GM18511 (cell line): ENCODE measurements around the gene CDC42BPG.

ENCODE experiments used
- ATAC-seq: cut with Tn5 transposase; IDR thresholded peaks from one replicate; pipeline ENCODE4 v1.9.1; 2021; ENCODE audit warnings: mild to moderate bottlenecking, moderate library complexity; ENCODE audit not compliant: unreplicated experiment

Gene CDC42BPG

GRCh38 chr11:64810891-64811272 lies 33.6 kb downstream of the CDC42BPG start:
- no peak for ATAC-seq

GRCh38 chr11:64810271-64810890 lies 34.1 kb downstream of the CDC42BPG start, which contains the start of gene MEN1:
Gene MEN1 (minus strand): TSS chr11:64810551. CDS start chr11:64810109, 442 bp downstream.
- peak; percentile 61 for ATAC-seq

DNA sequence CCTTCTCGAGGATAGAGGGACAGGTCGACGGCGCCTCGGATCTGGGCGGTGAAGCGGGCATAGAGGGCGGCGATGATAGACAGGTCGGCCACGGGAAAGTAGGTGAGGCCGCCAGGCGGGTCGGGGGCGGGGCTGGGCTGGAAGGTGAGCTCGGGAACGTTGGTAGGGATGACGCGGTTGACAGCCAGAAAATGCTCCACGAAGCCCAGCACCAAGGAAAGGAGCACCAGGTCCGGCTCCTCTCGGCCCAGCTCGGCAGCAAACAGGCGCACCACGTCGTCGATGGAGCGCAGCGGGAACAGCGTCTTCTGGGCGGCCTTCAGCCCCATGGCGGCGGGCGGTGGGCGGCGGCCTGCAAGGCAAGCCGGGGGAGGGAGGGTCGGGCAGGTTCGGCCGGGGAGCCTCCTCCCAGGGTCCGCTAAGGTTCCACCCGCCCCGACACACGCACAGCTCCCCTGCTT lies 34.6 kb downstream of the CDC42BPG start:
- no peak for ATAC-seq

DNA sequence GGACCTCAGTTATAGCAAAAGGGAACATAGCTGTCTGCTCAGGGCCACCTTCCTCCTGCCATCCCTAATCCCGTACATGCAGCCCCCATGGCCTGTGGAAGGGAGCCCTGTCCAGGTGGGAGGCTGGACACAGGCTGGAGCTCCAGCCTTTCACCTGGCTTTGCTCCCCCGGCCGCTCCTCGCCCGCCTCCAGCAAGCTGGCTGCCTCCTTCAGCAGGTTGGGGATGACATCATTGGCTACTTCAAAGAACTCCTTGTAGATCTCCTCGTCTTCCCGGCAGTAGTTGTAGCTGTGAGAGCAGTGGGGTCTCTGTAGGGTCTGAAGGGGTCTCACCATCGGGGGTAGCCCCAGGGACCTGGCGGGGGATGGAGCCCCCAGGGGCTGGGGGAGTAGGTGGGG lies 39.0 kb downstream of the CDC42BPG start:
- ATAC-seq = no peak

DNA sequence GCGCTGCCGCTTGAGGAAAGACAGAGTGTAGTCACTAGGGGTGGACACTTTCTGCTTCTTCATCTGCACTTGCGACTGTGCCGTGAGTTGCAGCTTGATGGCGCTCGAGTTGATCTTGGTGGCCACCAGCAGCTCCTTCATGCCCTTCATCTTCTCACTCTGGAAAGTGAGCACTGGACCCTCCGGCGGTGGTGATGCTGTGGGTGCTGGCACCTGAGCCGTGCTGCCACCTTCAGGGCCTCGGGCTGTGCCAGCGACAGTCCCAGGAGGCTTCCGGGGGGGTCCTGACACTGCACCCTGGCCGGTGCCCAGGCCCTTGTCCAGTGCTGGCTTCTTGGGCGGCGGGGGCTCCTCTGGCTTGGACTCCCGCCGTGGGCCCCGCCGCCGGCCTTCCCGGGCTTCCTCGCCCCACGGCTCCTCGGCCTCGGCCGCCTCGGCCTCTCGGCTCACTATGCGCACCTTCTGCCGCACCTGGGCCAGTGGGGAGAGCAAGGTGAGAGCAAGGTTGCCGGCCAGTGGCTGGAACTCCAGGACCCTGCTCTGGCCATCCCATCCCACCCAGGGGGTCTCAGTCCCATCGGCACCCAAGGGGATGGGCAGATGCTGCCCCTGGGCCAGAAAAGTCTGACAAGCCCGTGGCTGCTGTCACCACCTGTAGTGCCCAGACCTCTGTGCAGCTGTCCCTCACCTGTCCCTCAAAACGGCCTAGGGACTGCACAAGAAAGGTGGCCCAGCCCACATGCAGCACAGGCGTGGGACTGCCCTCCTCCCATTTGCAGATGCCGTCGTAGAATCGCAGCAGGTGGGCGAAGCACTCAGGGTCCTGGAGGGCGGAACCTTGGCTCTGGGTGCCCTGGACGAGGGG lies 39.9 kb downstream of the CDC42BPG start:
- no peak for ATAC-seq

GRCh38 chr11:64803846-64804345 lies 40.6 kb downstream of the CDC42BPG start:
- ATAC-seq = no peak

- peak; percentile 66 for ATAC-seq
Observed at GRCh38 chr11:64803158-64803845, 41.2 kb downstream of the CDC42BPG start, which contains the start of gene MAP4K2. Gene MAP4K2 (minus strand): TSS chr11:64803214. CDS start chr11:64803149, 65 bp downstream.

DNA sequence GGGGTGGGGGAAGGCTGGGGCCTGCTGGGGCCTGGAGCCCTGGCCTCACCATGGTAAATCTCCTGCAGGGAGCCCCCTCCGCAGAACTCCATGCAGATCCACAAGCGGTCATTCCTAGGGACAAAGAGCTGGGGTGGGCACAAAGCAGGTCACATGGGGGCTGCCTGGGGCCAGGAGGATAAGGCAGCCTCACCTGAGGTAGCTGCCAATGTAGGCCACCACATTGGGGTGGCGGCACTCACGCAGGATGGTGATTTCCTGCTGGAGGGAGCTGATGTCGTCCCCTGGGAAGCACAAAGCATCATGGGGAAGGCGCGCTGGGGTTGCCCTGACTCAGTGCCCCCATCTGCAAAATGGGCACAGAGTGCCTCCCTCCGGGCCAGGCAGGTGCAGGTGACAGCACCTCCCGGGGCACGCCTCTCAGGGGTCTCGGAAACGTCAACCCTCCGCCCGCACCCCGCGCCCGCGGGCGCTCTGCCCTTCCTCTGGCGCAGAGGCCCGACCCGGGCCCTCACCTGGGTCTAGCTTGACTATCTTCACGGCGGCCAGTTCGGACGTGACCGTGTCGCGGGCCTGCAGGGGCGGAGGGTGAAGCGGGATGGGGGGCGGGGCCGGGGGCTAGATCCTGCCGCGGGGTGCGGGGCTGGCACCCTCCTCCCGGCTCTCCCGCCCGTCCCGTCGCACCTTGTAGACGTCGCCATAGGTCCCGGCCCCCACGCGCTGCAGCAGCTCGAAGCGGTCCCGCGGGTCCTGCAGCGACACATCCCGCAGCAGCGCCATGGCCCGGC lies 41.9 kb downstream of the CDC42BPG start:
- ATAC-seq = peak; percentile 40

DNA sequence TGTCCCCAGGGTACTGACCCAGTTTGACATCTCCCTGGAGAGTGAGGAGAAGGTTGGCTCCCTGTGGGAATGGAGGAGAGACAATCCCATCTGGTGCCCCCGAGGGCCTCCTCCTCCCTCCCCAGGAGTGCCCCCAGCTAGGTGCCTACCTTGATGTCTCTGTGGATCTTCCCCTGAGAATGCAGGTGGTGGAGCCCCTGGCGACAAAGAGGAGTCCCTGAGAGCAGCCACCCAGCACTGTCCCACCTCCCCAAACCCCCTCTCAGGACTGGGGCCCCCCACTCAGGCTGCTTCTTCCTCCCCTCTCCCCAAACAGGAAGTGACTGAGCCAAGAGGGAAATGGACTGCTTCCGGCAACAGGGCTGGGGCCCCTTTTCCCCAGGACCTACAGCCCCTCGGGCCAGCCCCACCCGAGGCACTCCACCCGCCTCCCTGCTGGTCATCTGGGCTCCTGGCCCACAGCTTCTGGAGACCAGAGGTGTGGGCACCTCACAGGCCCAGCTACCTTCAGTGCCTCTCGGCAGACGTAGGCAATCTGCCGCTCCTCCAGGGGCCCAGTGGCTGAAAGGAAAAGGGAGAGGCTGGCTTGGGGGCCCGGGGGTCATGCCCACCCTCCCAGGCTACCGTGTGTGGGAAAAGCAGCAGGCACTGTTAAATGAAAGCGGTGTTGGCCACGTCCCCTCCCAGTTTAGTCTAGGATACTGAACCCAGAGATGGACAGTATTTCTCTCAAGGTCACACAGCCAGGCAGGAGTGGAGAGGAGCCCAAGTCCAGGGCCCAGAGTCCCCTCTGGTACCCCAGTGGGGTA lies 42.7 kb downstream of the CDC42BPG start:
- no peak for ATAC-seq

GRCh38 chr11:64801158-64801464 lies 43.3 kb downstream of the CDC42BPG start:
- ATAC-seq = no peak

DNA sequence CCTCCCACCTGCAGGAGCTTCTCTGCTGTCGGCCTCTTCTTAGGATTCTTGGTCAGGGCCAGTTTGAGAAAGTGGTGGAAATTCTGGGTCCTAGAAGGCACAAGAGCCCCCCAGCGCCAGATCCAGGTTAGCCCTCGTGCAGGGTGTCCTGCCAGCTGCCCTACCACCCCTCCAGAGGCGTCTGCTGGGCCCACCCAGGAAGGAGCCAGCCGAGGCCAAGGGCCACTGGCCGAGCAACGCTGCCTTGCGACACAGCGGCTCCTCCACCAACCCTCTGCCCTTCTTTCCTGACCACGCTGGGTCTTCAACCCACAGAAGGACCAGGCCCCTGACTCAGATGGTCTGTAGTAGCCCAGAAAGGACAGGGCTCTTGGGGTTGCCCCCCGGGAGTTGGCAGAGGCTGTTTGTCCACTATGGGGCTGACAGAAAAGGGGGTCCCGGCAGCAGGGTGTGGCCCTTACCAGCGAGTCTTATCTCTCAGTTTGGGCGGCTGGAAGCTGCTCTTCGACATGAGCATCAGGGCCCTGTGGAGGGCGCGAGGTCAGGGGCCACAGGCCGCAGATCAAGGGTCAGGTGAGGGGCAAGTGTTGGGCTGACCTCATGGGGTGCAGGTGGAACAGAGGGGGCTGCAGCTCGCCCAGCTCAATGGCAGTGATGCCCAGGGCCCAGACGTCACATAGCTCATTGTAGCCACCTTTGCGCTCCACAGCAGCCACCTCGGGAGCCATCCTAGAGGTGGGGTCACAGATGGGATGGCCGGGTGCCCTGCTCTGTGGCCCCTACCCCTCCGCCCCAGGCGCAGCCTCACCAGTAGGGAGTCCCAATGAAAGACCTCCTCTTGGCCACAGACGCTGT lies 43.9 kb downstream of the CDC42BPG start:
- no peak for ATAC-seq

DNA sequence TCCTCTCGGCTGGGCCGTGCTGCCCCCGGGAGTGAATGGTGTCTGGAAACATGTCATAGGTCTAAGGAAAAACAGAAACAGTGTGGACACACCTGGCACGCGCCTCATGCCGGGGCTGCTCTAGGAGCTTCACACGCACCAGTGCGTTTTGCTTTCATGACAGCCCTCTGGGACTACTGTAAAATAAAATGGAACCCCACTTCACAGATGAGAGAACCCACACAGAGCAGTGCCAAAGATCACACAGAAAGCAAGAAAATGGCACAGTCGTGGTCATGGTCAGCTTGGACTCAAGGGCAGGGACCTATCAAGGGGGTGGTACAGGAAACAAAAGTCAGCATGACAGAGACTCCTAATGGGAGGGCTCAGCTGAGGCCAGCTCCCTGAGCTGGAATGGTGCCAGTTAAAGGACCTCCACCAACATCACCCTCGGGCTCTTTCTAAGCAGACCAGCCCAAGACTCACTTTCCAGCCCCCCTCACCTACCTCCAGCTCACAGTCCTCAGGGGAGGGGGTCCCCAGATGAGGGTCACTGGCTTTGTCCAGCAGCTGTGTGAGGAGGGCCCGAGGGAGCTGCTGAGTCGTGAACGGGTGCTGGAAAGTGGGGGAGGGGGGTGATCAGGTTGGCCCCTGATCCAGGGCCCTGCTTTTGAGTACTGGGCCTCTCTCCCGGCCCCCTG lies 44.7 kb downstream of the CDC42BPG start:
- ATAC-seq = no peak

DNA sequence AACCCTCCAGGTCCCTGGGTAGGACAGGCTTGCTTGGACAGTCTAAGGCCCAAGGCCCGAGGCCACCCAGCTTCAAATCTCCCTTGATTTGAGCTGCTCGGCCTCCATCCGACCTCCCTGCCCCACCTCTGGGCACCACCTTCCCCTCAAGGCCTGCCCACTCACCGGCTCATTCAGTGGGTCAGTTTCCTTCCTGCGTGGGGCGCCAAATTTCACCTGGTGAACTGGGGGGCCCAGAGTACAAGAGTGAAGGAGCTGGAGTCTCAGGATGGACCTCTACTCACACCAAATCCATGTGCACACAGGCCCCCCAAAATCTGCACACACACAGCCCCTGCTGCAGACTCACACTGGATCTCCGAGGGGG lies 45.2 kb downstream of the CDC42BPG start:
- no peak for ATAC-seq

GRCh38 chr11:64796757-64797541 lies 47.5 kb downstream of the CDC42BPG start:
- no peak for ATAC-seq

DNA sequence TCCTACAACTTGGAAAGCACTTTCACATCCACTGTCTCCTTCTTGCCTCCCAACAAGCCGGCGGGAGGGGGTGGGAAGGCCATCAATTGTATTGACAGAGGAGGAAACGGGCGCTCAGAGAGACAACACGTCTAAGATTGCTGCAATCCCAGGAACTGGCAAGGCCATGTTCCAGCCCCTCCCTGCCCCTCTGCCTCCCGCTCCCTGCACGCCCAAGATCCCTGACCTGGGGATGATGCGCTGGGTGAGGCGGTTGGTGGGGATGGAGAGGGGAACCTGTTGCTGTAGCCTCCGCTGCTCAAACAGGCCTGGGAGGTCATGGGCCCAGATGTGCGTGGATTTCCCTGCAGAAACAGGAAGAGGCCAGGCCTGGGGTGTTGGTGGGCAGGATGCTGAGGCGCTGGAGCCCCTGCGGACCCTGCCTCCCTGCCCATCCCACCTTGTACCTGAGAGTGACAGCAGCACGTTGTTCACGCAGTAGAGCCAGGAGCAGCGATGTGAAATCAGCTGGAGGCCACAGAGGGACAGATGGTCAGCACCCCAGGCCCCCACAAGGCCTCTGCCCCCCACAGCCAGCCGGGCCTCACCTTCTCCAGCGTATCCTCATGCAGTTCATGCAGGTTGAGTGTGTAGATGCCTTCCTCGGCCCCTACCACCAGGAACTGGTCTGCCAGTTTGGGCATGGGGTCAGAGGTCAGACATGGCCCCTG lies 48.3 kb downstream of the CDC42BPG start:
- no peak for ATAC-seq

DNA sequence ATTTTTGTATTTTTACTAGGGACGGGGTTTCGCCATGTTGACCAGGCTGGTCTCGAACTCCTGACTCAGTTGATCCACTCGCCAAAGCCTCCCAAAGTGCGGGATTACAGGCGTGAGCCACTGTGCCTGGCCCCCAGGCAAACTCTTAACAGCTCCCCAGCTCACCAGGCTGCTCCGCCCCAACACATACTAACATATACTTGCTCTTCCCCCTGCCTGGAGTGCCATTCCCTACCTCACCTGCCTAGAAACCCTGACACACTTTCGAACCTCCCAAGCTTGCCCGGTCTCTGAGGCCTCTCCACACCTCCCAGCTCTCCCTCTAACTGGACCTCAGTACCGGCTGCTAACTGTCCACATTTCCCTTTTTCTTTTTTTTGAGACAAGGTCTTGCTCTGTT lies 49.9 kb downstream of the CDC42BPG start:
- ATAC-seq = no peak
